Gastroesophageal sphincter (tissue), 4 donors: Measurements from ENCODE around the gene ENTHD1. TPM values are rescaled to one million over a fixed set of nuclear protein-coding genes. Genes with fewer than 3 reads are reported as not detected.

ENCODE experiments used
- ATAC-seq: fragments of 150-250 bp; one replicate; pipeline ENCODE4 v1.9.1; 2016; ENCODE audit warnings: mild to moderate bottlenecking, moderate library complexity
- H3K27ac ChIP-seq, 4 donors: fragments of 200-600 bp; sonication (generic) in 3 of 4; 1 replicate in 3 of 4; 2 replicates in 1 of 4; pipeline ENCODE4 v1.5.1; 2016 to 2019
- H3K27me3 ChIP-seq: fragments of 200-600 bp; sonication (generic); one replicate; pipeline ENCODE4 v1.5.1; 2019
- H3K36me3 ChIP-seq, 2 donors: fragments of 200-600 bp; sonication (generic); one replicate each; pipeline ENCODE4 v1.5.1; 2019; ENCODE audit warnings: control low read depth in 1 of 2
- H3K4me1 ChIP-seq, 3 donors: fragments of 200-600 bp; sonication (generic); 1 replicate in 2 of 3; 2 replicates in 1 of 3; pipeline ENCODE4 v1.5.1; 2016 to 2019; ENCODE audit warnings: control low read depth in 2 of 3
- H3K4me3 ChIP-seq, 2 donors: fragments of 200-600 bp; sonication (generic); one replicate each; pipeline ENCODE4 v1.5.1; 2019; ENCODE audit warnings: mild to moderate bottlenecking in 1 of 2, moderate library complexity in 1 of 2
- H3K9me3 ChIP-seq, 3 donors: fragments of 200-600 bp; sonication (generic); one replicate each; pipeline ENCODE4 v1.5.1; 2017 to 2019; ENCODE audit warnings: control low read depth in 2 of 3
- EP300 ChIP-seq: sonication (generic); formaldehyde crosslinking; IDR thresholded peaks from one replicate; pipeline ENCODE4 v1.6.1; 2017; ENCODE audit warnings: antibody characterized with exemption, mild to moderate bottlenecking
- POLR2A ChIP-seq, 2 donors: fragments of 450-650 bp; IDR thresholded peaks; one replicate each; pipeline ENCODE4 v1.6.1; 2017; ENCODE audit warnings: antibody characterized with exemption in 2 of 2, mild to moderate bottlenecking in 2 of 2, moderate library complexity in 1 of 2
- POLR2AphosphoS5 ChIP-seq: sonication (generic); formaldehyde crosslinking; IDR thresholded peaks from one replicate; pipeline ENCODE4 v1.6.1; 2017; ENCODE audit warnings: antibody characterized with exemption
- WGBS, 2 donors: methylation state at CpG; one replicate each; pipeline ENCODE4 v1.1.5; 2018; ENCODE audit warnings: low coverage in 1 of 2; 5-methylcytosine and 5-hydroxymethylcytosine counted together
- total RNA-seq, 4 donors: library from RNA; depleted of rRNA; stranded (reverse); fragments of >200 nt; gene quantifications; one replicate each; pipeline ENCODE4 v1.1.0, GENCODE V29; 2016
- TF ChIP-seq, protein P1 (sequence below), 4 experiments: fragments of 200-600 bp in 2 of 4; fragments of 450-650 bp in 2 of 4; sonication (generic) in 1 of 4; IDR thresholded peaks; one replicate each; pipeline ENCODE4 v1.5.1; 2017 to 2019; ENCODE audit warnings: antibody characterized with exemption in 4 of 4, mild to moderate bottlenecking in 2 of 4, moderate library complexity in 2 of 4

The ENTHD1 gene
- total RNA-seq, 4 donors from 2014 or later = 0.47 TPM; not detected in 3

- Histone ChIP-seq H3K4me3 (no peak overlapping the region), H3K27me3 (peaks cover 19% of the 10 kb centered on the region), H3K4me1 (peaks cover 0 to 29% (median 13%) of the 10 kb centered on the region in 3 donors), H3K27ac (no peak overlapping the region), H3K36me3 (no peaks in the 10 kb centered on the region), H3K9me3 (no peaks in the 10 kb centered on the region)
- TF ChIP-seq POLR2A (IDR thresholded peaks at IDR 0.05) (no peak), POLR2AphosphoS5 (no peak), EP300 (no peak)
- TF ChIP-seq, protein P1, sequence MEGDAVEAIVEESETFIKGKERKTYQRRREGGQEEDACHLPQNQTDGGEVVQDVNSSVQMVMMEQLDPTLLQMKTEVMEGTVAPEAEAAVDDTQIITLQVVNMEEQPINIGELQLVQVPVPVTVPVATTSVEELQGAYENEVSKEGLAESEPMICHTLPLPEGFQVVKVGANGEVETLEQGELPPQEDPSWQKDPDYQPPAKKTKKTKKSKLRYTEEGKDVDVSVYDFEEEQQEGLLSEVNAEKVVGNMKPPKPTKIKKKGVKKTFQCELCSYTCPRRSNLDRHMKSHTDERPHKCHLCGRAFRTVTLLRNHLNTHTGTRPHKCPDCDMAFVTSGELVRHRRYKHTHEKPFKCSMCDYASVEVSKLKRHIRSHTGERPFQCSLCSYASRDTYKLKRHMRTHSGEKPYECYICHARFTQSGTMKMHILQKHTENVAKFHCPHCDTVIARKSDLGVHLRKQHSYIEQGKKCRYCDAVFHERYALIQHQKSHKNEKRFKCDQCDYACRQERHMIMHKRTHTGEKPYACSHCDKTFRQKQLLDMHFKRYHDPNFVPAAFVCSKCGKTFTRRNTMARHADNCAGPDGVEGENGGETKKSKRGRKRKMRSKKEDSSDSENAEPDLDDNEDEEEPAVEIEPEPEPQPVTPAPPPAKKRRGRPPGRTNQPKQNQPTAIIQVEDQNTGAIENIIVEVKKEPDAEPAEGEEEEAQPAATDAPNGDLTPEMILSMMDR (IDR thresholded peaks at IDR 0.05) = no peak
- no peak for ATAC-seq
- 79 to 96% methylated on average over 3 of the region's 3 CpGs for WGBS, 2 donors
Measured at GRCh38 chr22:39916496-39916895, 22.9 kb upstream of the ENTHD1 start.

GRCh38 chr22:39915295-39915726 lies 21.8 kb upstream of the ENTHD1 start:
- Histone ChIP-seq H3K4me1 (peaks cover 0 to 18% (median 13%) of the 10 kb centered on the region in 3 donors), H3K27me3 (peaks cover 19% of the 10 kb centered on the region), H3K4me3 (no peak overlapping the region), H3K27ac (no peak overlapping the region), H3K36me3 (no peaks in the 10 kb centered on the region), H3K9me3 (no peaks in the 10 kb centered on the region)
- TF ChIP-seq, protein P1 (IDR thresholded peaks at IDR 0.05) = no peak
- TF ChIP-seq POLR2A (IDR thresholded peaks at IDR 0.05) (no peak), EP300 (no peak), POLR2AphosphoS5 (no peak)
- 45 to 57% methylated on average over 4 of the region's 4 CpGs for WGBS, 2 donors
- ATAC-seq = no peak

GRCh38 chr22:39914584-39914983 lies 21.0 kb upstream of the ENTHD1 start:
- H3K27ac ChIP-seq = no peak overlapping the region
- H3K9me3 ChIP-seq = no peaks in the 10 kb centered on the region
- TF ChIP-seq POLR2A (IDR thresholded peaks at IDR 0.05) = no peak
- TF ChIP-seq POLR2AphosphoS5 = no peak
- no peak for TF ChIP-seq EP300
- TF ChIP-seq, protein P1 (IDR thresholded peaks at IDR 0.05) = no peak
- H3K36me3 ChIP-seq = no peaks in the 10 kb centered on the region
- ATAC-seq = no peak
- H3K4me3 ChIP-seq = no peak overlapping the region
- 87 to 90% methylated on average over 7 to 9 of the region's 9 CpGs for WGBS, 2 donors
- H3K27me3 ChIP-seq = peaks cover 19% of the 10 kb centered on the region
- peaks cover 0 to 17% (median 13%) of the 10 kb centered on the region in 3 donors for H3K4me1 ChIP-seq

DNA sequence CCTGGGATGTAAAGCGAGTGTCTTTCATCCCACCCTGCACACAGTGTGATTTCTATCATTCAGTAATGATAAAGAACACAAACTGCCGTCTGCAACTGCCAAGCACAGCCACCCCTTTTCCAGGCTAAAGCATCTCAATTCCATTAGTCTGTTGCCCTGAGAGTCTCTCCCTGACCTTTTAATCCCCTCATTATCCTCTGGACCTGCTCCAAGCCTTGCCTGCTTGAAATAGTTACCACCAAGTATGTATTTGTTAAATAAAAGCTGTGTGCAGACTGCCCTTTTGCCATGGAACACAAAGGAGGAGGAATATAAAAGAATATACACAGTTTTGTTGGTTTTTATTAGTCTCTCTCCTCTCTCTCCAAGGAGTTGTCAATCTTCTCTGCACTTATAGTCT lies 20.3 kb upstream of the ENTHD1 start:
- WGBS, 2 donors = 30% methylated on average over 2 of the region's 2 CpGs; no CpG with 5 or more reads in 1 of the 2 donors
- H3K9me3 ChIP-seq = no peaks in the 10 kb centered on the region
- TF ChIP-seq, protein P1 (IDR thresholded peaks at IDR 0.05) = no peak
- TF ChIP-seq POLR2AphosphoS5 (no peak), EP300 (no peak), POLR2A (IDR thresholded peaks at IDR 0.05) (no peak)
- no peak overlapping the region for H3K4me3 ChIP-seq
- no peaks in the 10 kb centered on the region for H3K36me3 ChIP-seq
- no peak overlapping the region for H3K27ac ChIP-seq
- H3K27me3 ChIP-seq = peaks cover 19% of the 10 kb centered on the region
- no peak for ATAC-seq
- H3K4me1 ChIP-seq = peaks cover 0 to 15% (median 13%) of the 10 kb centered on the region in 3 donors

GRCh38 chr22:39913321-39913720 lies 19.8 kb upstream of the ENTHD1 start:
- Histone ChIP-seq H3K4me3 (no peak overlapping the region), H3K36me3 (no peaks in the 10 kb centered on the region), H3K9me3 (no peaks in the 10 kb centered on the region), H3K27me3 (peaks cover 19% of the 10 kb centered on the region), H3K4me1 (peaks cover 0 to 10% (median 9%) of the 10 kb centered on the region in 3 donors), H3K27ac (no peak overlapping the region)
- 65 to 93% methylated on average over 4 to 5 of the region's 5 CpGs for WGBS, 2 donors
- TF ChIP-seq POLR2A (IDR thresholded peaks at IDR 0.05) (no peak), EP300 (no peak)
- TF ChIP-seq, protein P1 (IDR thresholded peaks at IDR 0.05) = no peak
- ATAC-seq = no peak
